ENCODE measurements around the gene FMNL2.
"Not testable (repeated sequence)": the region's sequence is repeated elsewhere in the genome, so short reads cannot be mapped to it uniquely, and the experiment has no call there.

FMNL2 gene

DNA sequence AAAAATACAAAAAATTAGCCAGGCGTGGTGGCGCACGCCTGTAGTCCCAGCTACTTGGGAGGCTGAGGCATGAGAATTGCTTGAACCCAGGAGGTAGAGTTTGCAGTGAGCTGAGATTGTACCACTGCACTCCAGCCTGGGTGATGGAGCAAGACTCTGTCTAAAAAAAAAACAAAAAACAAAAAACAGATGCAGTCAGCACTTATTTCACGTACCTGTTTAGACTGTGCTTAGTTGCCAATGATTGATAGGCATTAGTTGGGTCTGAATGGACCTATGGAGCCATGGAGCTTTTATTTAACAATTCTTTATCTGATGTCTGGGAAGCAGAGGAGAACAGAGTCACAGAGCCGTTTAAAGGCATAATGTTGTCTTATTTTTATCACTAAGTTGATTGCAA is 139.5 kb downstream of the FMNL2 start:
- DNase-seq = not testable (repeated sequence)

- no peak for DNase-seq
These were observed 141.0 kb downstream of the FMNL2 start for GRCh38 chr2:152475982-152476381.

- no peak for DNase-seq
These were observed 142.5 kb downstream of the FMNL2 start for GRCh38 chr2:152477347-152478092.

- DNase-seq = no peak
These were observed 144.3 kb downstream of the FMNL2 start for GRCh38 chr2:152479282-152479681.

- no peak for DNase-seq
These were observed 145.9 kb downstream of the FMNL2 start for GRCh38 chr2:152480821-152481399.

GRCh38 chr2:152481881-152482583 is 147.1 kb downstream of the FMNL2 start:
- no peak for DNase-seq

DNA sequence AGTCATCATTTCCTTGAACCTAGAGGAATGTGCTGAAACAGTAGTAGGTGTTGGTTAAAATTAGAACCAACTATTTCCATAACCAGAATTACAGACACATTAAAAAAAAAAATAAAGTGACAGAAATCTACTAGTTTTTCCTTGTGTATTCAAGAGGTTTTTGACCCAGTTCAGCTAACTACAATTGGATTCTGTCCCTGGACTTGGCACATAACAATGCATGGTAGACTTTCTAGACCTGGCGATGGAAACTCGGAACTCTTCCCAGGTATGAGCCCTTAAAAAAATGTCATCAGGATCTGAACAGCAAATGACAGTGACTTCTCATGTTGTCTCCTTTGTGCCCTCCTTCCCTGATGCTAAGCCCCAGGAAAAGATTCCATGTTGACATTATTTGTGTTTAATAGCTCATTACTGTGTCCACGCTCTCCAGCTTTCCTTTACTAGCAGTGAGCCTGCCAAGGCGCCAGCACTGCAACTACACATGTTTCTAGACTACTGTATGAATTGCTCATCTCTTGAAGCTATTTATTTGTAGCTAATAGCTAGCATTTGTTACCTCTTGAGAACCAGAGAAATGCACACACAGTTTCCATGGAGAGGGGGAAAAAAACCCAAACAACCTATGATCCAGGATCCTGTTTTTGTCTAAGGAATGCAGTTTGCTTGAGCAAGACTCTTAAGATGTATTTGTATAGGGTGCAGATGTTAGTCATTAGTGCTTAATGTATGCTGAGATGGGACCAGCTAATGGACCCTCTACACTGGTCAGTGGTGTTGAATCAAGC is 148.5 kb downstream of the FMNL2 start:
- DNase-seq = peak in 1 of 2 experiments; percentile 33

- no peak for DNase-seq
These were observed 151.2 kb downstream of the FMNL2 start for GRCh38 chr2:152485954-152486736.

GRCh38 chr2:152486737-152487400 is 151.9 kb downstream of the FMNL2 start:
- DNase-seq = no peak

DNA sequence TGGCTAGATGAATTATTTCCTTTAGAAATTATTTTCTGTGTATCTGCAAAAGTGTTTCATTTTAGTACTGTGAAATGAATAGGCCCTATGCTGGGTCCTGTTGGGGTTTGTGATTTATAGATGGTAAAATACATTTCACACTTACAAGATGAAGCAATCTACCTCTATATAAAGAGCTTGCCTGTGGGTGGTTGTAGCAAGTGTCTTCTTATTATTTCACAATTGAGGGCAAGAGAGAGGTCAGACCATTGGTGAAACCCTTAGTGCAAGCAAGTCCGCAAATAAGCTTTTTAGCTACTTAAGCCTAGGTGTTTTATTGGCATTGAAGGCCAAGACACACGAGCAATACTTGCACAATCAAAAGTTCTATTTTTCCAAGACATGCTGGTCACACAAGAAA is 153.1 kb downstream of the FMNL2 start:
- DNase-seq = no peak

GRCh38 chr2:152489364-152489763 is 154.4 kb downstream of the FMNL2 start:
- DNase-seq = no peak

GRCh38 chr2:152490686-152491455 is 155.9 kb downstream of the FMNL2 start:
- DNase-seq = no peak

DNA sequence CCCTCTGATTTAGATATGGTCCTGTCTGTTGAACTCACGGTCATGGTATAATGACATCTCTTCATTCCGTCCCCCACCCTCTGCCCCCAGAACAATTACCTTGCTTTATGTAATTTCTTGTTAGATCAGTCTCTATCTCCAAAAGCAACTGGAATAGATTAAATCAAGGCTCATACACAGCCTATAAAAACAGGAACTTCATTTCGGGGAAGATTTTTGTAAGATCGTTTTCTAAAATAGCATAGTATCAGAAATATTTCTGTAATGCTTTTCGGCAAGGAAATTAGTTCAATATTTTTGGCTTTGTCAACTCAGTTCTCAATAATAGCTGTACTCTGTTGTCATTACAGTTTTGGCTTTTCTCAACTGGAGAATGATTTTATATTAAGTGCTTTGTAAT is 157.2 kb downstream of the FMNL2 start:
- no peak for DNase-seq

- no peak for DNase-seq
These were observed 157.9 kb downstream of the FMNL2 start for GRCh38 chr2:152492911-152493310.

- DNase-seq = no peak
These were observed 158.4 kb downstream of the FMNL2 start for GRCh38 chr2:152493417-152493816.

DNA sequence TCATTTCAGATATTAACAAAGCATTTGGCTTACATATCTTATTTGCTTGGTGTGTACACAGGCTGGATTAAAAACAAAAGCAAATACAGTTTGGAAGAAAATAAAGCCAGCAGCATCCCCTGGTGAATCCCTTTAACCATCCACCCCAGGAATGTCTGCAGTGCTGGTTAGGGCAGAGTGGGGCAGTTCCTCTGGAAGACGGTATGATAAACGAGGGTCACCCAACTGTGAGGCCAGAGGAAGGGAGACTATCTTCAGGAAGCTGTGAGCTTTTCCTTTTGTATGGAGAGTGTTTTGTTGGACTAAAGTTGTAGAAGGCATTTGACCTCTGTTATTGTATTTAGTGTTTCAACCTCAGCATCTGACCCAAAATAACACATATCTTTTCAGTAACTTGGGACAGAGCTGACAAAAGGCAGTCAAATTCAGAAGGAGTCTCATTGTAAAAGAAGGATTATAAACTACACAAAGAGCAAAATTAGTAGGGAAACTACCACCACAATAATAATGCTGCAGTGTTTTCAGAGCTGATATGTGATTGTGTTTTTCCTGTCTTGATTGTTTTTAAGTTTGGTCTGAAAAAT is 159.1 kb downstream of the FMNL2 start:
- DNase-seq = no peak

GRCh38 chr2:152496371-152496770 is 161.4 kb downstream of the FMNL2 start:
- no peak for DNase-seq

- DNase-seq = peak in 1 of 2 experiments; percentile 17
These were observed 162.6 kb downstream of the FMNL2 start for GRCh38 chr2:152497481-152498052.

- DNase-seq = peak in 1 of 2 experiments; percentile 55
These were observed 164.4 kb downstream of the FMNL2 start for GRCh38 chr2:152499331-152499816.

Data from NCI-H446 (cell line).